Muscle layer of colon (tissue), 2 donors: ENCODE results near the gene TBC1D9.

Experiments used
- H3K27ac ChIP-seq: one replicate; pipeline ENCODE4 v1.7.0; 2013; ENCODE audit warnings: low read depth, mild to moderate bottlenecking, low read length, moderate library complexity
- H3K27me3 ChIP-seq, 2 donors: one replicate each; pipeline ENCODE4 v1.7.0; 2013; ENCODE audit warnings: low read length in 2 of 2, mild to moderate bottlenecking in 2 of 2; ENCODE audit not compliant: insufficient read depth in 2 of 2, control insufficient read depth in 1 of 2
- H3K36me3 ChIP-seq: one replicate; pipeline ENCODE4 v1.7.0; 2013; ENCODE audit warnings: mild to moderate bottlenecking, low read length; ENCODE audit not compliant: insufficient read depth
- H3K4me1 ChIP-seq: one replicate; pipeline ENCODE4 v1.7.0; 2013; ENCODE audit warnings: mild to moderate bottlenecking, low read length; ENCODE audit not compliant: insufficient read depth
- H3K4me3 ChIP-seq, 2 donors: one replicate each; pipeline ENCODE4 v1.7.0; 2013; ENCODE audit warnings: low read length in 2 of 2, low read depth in 1 of 2, mild to moderate bottlenecking in 1 of 2, moderate library complexity in 1 of 2
- H3K9ac ChIP-seq: one replicate; pipeline ENCODE4 v1.7.0; 2013; ENCODE audit warnings: low read length
- H3K9me3 ChIP-seq: one replicate; pipeline ENCODE4 v1.7.0; 2013; ENCODE audit warnings: mild to moderate bottlenecking, low read length
- donor health status: abdominal sarcoma.
- donor health status: Adenocarcinoma of cecum.

TBC1D9 gene

GRCh38 chr4:140686796-140687195 is 69.4 kb downstream of the TBC1D9 start:
- no peaks in the 10 kb centered on the region for H3K4me1 ChIP-seq

GRCh38 chr4:140684314-140684713 is 71.9 kb downstream of the TBC1D9 start:
- no peaks in the 10 kb centered on the region for H3K36me3 ChIP-seq
- H3K4me3 ChIP-seq: no peak overlapping the region
- H3K27ac ChIP-seq: no peak overlapping the region
- no peaks in the 10 kb centered on the region for H3K9me3 ChIP-seq
- no peak overlapping the region for H3K9ac ChIP-seq
- no peaks in the 10 kb centered on the region for H3K4me1 ChIP-seq
- H3K27me3 ChIP-seq: no peaks in the 10 kb centered on the region

More at GRCh38 chr4:140686796-140687195, 69.4 kb downstream of the TBC1D9 start:
- H3K27me3 ChIP-seq: no peaks in the 10 kb centered on the region
- no peak overlapping the region for H3K9ac ChIP-seq
- no peak overlapping the region for H3K27ac ChIP-seq
- H3K4me3 ChIP-seq: no peak overlapping the region
- no peaks in the 10 kb centered on the region for H3K9me3 ChIP-seq
- H3K36me3 ChIP-seq: no peaks in the 10 kb centered on the region

- H3K9me3 ChIP-seq: no peaks in the 10 kb centered on the region
- no peaks in the 10 kb centered on the region for H3K27me3 ChIP-seq
- H3K4me1 ChIP-seq: no peaks in the 10 kb centered on the region
- no peak overlapping the region for H3K27ac ChIP-seq
- no peak overlapping the region for H3K9ac ChIP-seq
- no peaks in the 10 kb centered on the region for H3K36me3 ChIP-seq
- H3K4me3 ChIP-seq: no peak overlapping the region
These were observed 75.0 kb downstream of the TBC1D9 start for GRCh38 chr4:140681201-140681600.

- H3K4me1 ChIP-seq: no peaks in the 10 kb centered on the region
- no peaks in the 10 kb centered on the region for H3K27me3 ChIP-seq
- H3K27ac ChIP-seq: no peak overlapping the region
- no peaks in the 10 kb centered on the region for H3K36me3 ChIP-seq
- no peak overlapping the region for H3K4me3 ChIP-seq
- H3K9me3 ChIP-seq: no peaks in the 10 kb centered on the region
- no peak overlapping the region for H3K9ac ChIP-seq
These were observed 75.5 kb downstream of the TBC1D9 start for GRCh38 chr4:140680686-140681085.

- no peak overlapping the region for H3K27ac ChIP-seq
- no peak overlapping the region for H3K4me3 ChIP-seq
- H3K9me3 ChIP-seq: no peaks in the 10 kb centered on the region
- no peaks in the 10 kb centered on the region for H3K4me1 ChIP-seq
- H3K9ac ChIP-seq: no peak overlapping the region
- H3K27me3 ChIP-seq: no peaks in the 10 kb centered on the region
- no peaks in the 10 kb centered on the region for H3K36me3 ChIP-seq
These were observed 76.6 kb downstream of the TBC1D9 start for GRCh38 chr4:140679576-140679975.

GRCh38 chr4:140675599-140676231 is 80.5 kb downstream of the TBC1D9 start:
- Histone ChIP-seq H3K27me3 (no peaks in the 10 kb centered on the region), H3K9ac (no peak overlapping the region), H3K36me3 (no peaks in the 10 kb centered on the region), H3K27ac (no peak overlapping the region), H3K4me1 (peaks cover 6% of the 10 kb centered on the region), H3K4me3 (no peak overlapping the region), H3K9me3 (no peaks in the 10 kb centered on the region)

- H3K27me3 ChIP-seq: no peaks in the 10 kb centered on the region
- H3K36me3 ChIP-seq: no peaks in the 10 kb centered on the region
- no peaks in the 10 kb centered on the region for H3K9me3 ChIP-seq
- no peak overlapping the region for H3K27ac ChIP-seq
- peaks cover 6% of the 10 kb centered on the region for H3K4me1 ChIP-seq
- H3K9ac ChIP-seq: no peak overlapping the region
- H3K4me3 ChIP-seq: no peak overlapping the region
These were observed 82.5 kb downstream of the TBC1D9 start for GRCh38 chr4:140673729-140674128.

DNA sequence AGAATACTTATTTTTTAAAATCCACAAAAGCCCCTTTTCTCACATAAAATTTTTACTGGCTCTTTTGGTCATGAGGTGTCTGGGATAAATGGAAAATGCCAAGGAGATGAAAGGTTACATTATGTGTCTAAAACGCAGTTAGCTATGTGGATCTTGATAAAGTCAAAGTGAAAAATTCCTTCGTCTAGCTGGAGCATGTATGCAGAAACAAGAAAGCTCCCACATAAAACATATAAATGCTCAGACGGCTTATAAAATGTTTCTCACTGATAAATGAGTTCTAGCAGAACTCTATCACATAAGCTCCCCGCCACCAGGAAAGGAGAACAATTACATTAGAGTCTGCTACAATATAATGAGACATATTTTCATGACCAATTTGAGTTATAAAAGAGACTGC is 83.8 kb downstream of the TBC1D9 start:
- no peaks in the 10 kb centered on the region for H3K36me3 ChIP-seq
- H3K4me1 ChIP-seq: peaks cover 6% of the 10 kb centered on the region
- H3K4me3 ChIP-seq: no peak overlapping the region
- no peak overlapping the region for H3K9ac ChIP-seq
- H3K27ac ChIP-seq: no peak overlapping the region
- H3K27me3 ChIP-seq: no peaks in the 10 kb centered on the region
- no peaks in the 10 kb centered on the region for H3K9me3 ChIP-seq

DNA sequence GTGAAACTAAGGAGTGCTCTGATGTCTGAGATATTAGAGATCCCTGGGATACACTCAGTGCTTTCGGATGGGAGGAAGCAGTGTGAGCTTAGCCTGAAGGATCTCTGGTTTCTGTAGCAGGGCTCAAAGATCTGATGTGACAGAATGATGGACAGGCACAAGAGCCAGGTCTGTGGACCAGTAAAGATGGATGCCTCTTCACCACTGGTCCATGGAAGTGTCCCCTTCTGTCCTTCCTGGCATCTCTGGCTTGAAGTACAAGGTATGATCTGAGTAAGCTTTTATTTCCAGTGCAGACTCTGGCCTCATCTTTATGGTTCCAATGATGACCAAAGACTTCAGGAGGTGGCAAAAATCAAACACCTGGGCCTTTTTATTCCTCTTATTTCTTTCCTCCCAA is 88.1 kb downstream of the TBC1D9 start:
- Histone ChIP-seq H3K9ac (no peak overlapping the region), H3K4me3 (no peak overlapping the region), H3K27ac (no peak overlapping the region), H3K36me3 (no peaks in the 10 kb centered on the region), H3K27me3 (no peaks in the 10 kb centered on the region), H3K4me1 (no peaks in the 10 kb centered on the region), H3K9me3 (no peaks in the 10 kb centered on the region)

- H3K36me3 ChIP-seq: no peaks in the 10 kb centered on the region
- H3K9ac ChIP-seq: no peak overlapping the region
- H3K9me3 ChIP-seq: no peaks in the 10 kb centered on the region
- H3K27ac ChIP-seq: no peak overlapping the region
- H3K4me1 ChIP-seq: no peaks in the 10 kb centered on the region
- H3K4me3 ChIP-seq: no peak overlapping the region
- no peaks in the 10 kb centered on the region for H3K27me3 ChIP-seq
These were observed 89.1 kb downstream of the TBC1D9 start for GRCh38 chr4:140666889-140667614.

- H3K9ac ChIP-seq: no peak overlapping the region
- no peaks in the 10 kb centered on the region for H3K4me1 ChIP-seq
- H3K36me3 ChIP-seq: peaks cover 4% of the 10 kb centered on the region
These were observed 93.9 kb downstream of the TBC1D9 start for GRCh38 chr4:140662082-140662869.

More at GRCh38 chr4:140662082-140662869, 93.9 kb downstream of the TBC1D9 start:
- Histone ChIP-seq H3K4me3 (no peak overlapping the region), H3K9me3 (no peaks in the 10 kb centered on the region), H3K27me3 (no peaks in the 10 kb centered on the region), H3K27ac (no peak overlapping the region)
